ENCODE measurements around the gene FXYD1.

Gene FXYD1

DNA sequence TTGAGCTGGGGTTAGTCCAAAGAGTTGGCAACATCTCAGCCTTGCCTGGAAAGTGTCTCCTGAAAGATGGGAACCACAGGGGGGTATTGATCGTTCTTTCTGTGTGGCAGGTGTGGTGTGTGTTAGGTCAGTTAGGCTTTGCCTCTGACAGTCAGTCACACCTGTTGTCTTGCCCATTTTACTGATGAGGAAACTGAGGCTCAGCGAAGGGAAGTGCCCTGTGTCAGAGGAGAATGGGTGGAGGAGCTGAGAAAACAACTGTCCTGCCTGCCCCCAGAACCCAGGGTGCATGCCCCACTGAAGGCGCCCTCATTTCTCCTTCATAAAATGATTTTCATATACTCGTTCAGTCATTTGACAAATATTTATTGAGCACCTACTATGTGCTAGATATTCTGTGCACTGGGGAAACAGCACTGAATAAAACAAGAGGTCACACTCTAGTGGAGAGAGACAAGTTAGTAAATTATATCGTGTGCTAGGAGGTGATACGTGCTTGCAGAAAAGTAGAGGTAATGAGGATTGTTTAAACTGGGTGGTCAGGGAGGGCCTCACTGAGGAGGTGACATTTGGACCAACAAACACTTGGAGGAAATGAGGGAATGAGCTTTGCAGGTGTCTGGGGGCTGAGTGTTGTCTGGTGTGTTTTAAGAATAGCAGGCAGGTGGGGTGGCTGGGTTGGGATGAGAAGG is 17.5 kb downstream of the FXYD1 start:
- TF ChIP-seq, protein P1, sequence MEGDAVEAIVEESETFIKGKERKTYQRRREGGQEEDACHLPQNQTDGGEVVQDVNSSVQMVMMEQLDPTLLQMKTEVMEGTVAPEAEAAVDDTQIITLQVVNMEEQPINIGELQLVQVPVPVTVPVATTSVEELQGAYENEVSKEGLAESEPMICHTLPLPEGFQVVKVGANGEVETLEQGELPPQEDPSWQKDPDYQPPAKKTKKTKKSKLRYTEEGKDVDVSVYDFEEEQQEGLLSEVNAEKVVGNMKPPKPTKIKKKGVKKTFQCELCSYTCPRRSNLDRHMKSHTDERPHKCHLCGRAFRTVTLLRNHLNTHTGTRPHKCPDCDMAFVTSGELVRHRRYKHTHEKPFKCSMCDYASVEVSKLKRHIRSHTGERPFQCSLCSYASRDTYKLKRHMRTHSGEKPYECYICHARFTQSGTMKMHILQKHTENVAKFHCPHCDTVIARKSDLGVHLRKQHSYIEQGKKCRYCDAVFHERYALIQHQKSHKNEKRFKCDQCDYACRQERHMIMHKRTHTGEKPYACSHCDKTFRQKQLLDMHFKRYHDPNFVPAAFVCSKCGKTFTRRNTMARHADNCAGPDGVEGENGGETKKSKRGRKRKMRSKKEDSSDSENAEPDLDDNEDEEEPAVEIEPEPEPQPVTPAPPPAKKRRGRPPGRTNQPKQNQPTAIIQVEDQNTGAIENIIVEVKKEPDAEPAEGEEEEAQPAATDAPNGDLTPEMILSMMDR (conservative IDR thresholded peaks at IDR 0.05; ENCODE audit: low read length): no peak
- no peak for TF ChIP-seq EZH2phosphoT487 (IDR thresholded peaks at IDR 0.05; ENCODE audit: borderline replicate concordance)
- Histone ChIP-seq H3K27me3 (ENCODE audit: insufficient read depth, low read length, poor library complexity, severe bottlenecking) (no peaks in the 10 kb centered on the region), H3K9ac (ENCODE audit: low read depth, low read length, poor library complexity, severe bottlenecking) (peak overlapping the region; percentile 91), H3K9me3 (ENCODE audit: insufficient read depth, low read depth, low read length) (no peaks in the 10 kb centered on the region), H2AFZ (ENCODE audit: low read length) (no peak overlapping the region), H3K4me3 (ENCODE audit: low read length, poor library complexity, severe bottlenecking) (peak overlapping the region; percentile 87), H4K20me1 (ENCODE audit: insufficient read depth, low read length, poor library complexity, severe bottlenecking) (peaks cover 34% of the 10 kb centered on the region), H3K79me2 (ENCODE audit: insufficient read depth, low read length) (peaks cover 40% of the 10 kb centered on the region), H3K9me2 (replicated peaks; ENCODE audit: low read depth, low read length) (no peaks in the 10 kb centered on the region), H3K4me1 (ENCODE audit: insufficient read depth, low read length, poor library complexity, severe bottlenecking) (peaks cover 31% of the 10 kb centered on the region), H3K4me2 (ENCODE audit: low read depth, low read length, poor library complexity, severe bottlenecking) (peak overlapping the region; percentile 100), H3K36me3 (ENCODE audit: insufficient read depth, low read length) (peaks cover 38% of the 10 kb centered on the region; the same call in 1 of the 2 replicates), H3F3A (ENCODE audit: low read depth) (no peaks in the 10 kb centered on the region)

- peaks cover 40% of the 10 kb centered on the region for H3K79me2 ChIP-seq (ENCODE audit: insufficient read depth, low read length)
- H2AFZ ChIP-seq (ENCODE audit: low read length): no peak overlapping the region
- H3K9me3 ChIP-seq (ENCODE audit: insufficient read depth, low read depth, low read length): no peaks in the 10 kb centered on the region
- peak overlapping the region; percentile 87 for H3K4me3 ChIP-seq (ENCODE audit: low read length, poor library complexity, severe bottlenecking)
- H3K4me1 ChIP-seq (ENCODE audit: insufficient read depth, low read length, poor library complexity, severe bottlenecking): peaks cover 31% of the 10 kb centered on the region
- H3K9me2 ChIP-seq (replicated peaks; ENCODE audit: low read depth, low read length): no peaks in the 10 kb centered on the region
- peak overlapping the region; percentile 100 for H3K4me2 ChIP-seq (ENCODE audit: low read depth, low read length, poor library complexity, severe bottlenecking)
- peak overlapping the region; percentile 91 for H3K9ac ChIP-seq (ENCODE audit: low read depth, low read length, poor library complexity, severe bottlenecking)
- peaks cover 34% of the 10 kb centered on the region for H4K20me1 ChIP-seq (ENCODE audit: insufficient read depth, low read length, poor library complexity, severe bottlenecking)
- no peaks in the 10 kb centered on the region for H3F3A ChIP-seq (ENCODE audit: low read depth)
- peaks cover 41% of the 10 kb centered on the region; the same call in 1 of the 2 replicates for H3K36me3 ChIP-seq (ENCODE audit: insufficient read depth, low read length)
- TF ChIP-seq EZH2phosphoT487 (IDR thresholded peaks at IDR 0.05; ENCODE audit: borderline replicate concordance): no peak
- TF ChIP-seq, protein P1 (conservative IDR thresholded peaks at IDR 0.05; ENCODE audit: low read length): no peak
- no peaks in the 10 kb centered on the region for H3K27me3 ChIP-seq (ENCODE audit: insufficient read depth, low read length, poor library complexity, severe bottlenecking)
Measured at GRCh38 chr19:35156673-35157014, 18.0 kb downstream of the FXYD1 start.

GRCh38 chr19:35157431-35157830 is 18.8 kb downstream of the FXYD1 start:
- Histone ChIP-seq H3K79me2 (ENCODE audit: insufficient read depth, low read length) (peaks cover 41% of the 10 kb centered on the region), H3K9me2 (replicated peaks; ENCODE audit: low read depth, low read length) (no peaks in the 10 kb centered on the region)
- TF ChIP-seq, protein P1 (conservative IDR thresholded peaks at IDR 0.05; ENCODE audit: low read length): no peak
- TF ChIP-seq EZH2phosphoT487 (IDR thresholded peaks at IDR 0.05; ENCODE audit: borderline replicate concordance): no peak

More at GRCh38 chr19:35157431-35157830, 18.8 kb downstream of the FXYD1 start:
- H3F3A ChIP-seq (ENCODE audit: low read depth): no peaks in the 10 kb centered on the region
- no peak overlapping the region for H3K9ac ChIP-seq (ENCODE audit: low read depth, low read length, poor library complexity, severe bottlenecking)
- no peak overlapping the region for H2AFZ ChIP-seq (ENCODE audit: low read length)
- peaks cover 48% of the 10 kb centered on the region; the same call in 1 of the 2 replicates for H3K36me3 ChIP-seq (ENCODE audit: insufficient read depth, low read length)
- peak overlapping the region; percentile 100 for H3K4me2 ChIP-seq (ENCODE audit: low read depth, low read length, poor library complexity, severe bottlenecking)
- peaks cover 28% of the 10 kb centered on the region for H3K4me1 ChIP-seq (ENCODE audit: insufficient read depth, low read length, poor library complexity, severe bottlenecking)
- no peaks in the 10 kb centered on the region for H3K9me3 ChIP-seq (ENCODE audit: insufficient read depth, low read depth, low read length)
- no peak overlapping the region for H3K4me3 ChIP-seq (ENCODE audit: low read length, poor library complexity, severe bottlenecking)
- peaks cover 34% of the 10 kb centered on the region for H4K20me1 ChIP-seq (ENCODE audit: insufficient read depth, low read length, poor library complexity, severe bottlenecking)
- no peaks in the 10 kb centered on the region for H3K27me3 ChIP-seq (ENCODE audit: insufficient read depth, low read length, poor library complexity, severe bottlenecking)
